HCT116 (cell line): ENCODE measurements around the gene NBAS. TPM values are rescaled to one million over a fixed set of nuclear protein-coding genes. Genes with fewer than 3 reads are reported as not detected.

Source experiments
- ATAC-seq: fragments of 200-7000 bp; cut with Tn5 transposase; 2 replicates; pipeline ENCODE4 v1.9.1; 2020; ENCODE audit warnings: mild to moderate bottlenecking, moderate library complexity
- BruUV-seq: library from RNA; stranded (reverse); fragments of 400-500 nt; replicated peaks from 2 replicates; lab custom pipeline; 2021; lab: Mats Ljungman, UMichigan
- CTCF ChIA-PET: fragments of 300-600 bp; sonication (Branson Sonifier 250); formaldehyde crosslinking; loops from one replicate; lab custom pipeline; 2021; ENCODE audit warnings: antibody characterized with exemption; lab: Charles Lee
- POLR2A ChIA-PET: fragments of 300-600, 350-600 bp; sonication (Branson Sonifier 250); formaldehyde crosslinking; loops from one replicate; lab custom pipeline; 2021; ENCODE audit warnings: antibody characterized with exemption; lab: Charles Lee
- RAD21 ChIA-PET, 2 experiments: fragments of 300-600 bp; sonication (Branson Sonifier 250); formaldehyde crosslinking; loops; one replicate each; lab custom pipeline; 2023; ENCODE audit warnings: low total read pairs in 2 of 2; ENCODE audit not compliant: uncharacterized antibody in 2 of 2, unreplicated experiment in 2 of 2, low non-redundant PET in 1 of 2; lab: Charles Lee
- DNase-seq: peaks from one replicate; pipeline ENCODE4 v3.0.0-alpha.2; 2010; ENCODE audit warnings: low read depth, low spot score
- H2AFZ ChIP-seq: fragments of 200-600 bp; shearing (Covaris generic), sonication (generic); 2 replicates; pipeline ENCODE4 v1.6.1; 2017; ENCODE audit warnings: low read depth, mixed run types, mixed read lengths, antibody characterized with exemption, low read length; ENCODE audit not compliant: poor library complexity, severe bottlenecking
- H3K27ac ChIP-seq: 2 replicates; pipeline ENCODE4 v1.5.1; 2012; ENCODE audit warnings: low read depth, low read length
- H3K27me3 ChIP-seq: fragments of 200-600 bp; sonication (generic); 2 replicates; pipeline ENCODE4 v1.6.1; 2016; ENCODE audit warnings: mixed run types, low read length, mixed read lengths; ENCODE audit not compliant: insufficient read depth
- H3K36me3 ChIP-seq, 2 experiments: fragments of 200-500 bp in 1 of 2; fragments of 200-600 bp in 1 of 2; sonication (Bioruptor generic) in 1 of 2; sonication (generic) in 1 of 2; 2 replicates each; pipeline versions ENCODE4 v1.5.1 to v1.6.1; 2014 to 2016; ENCODE audit warnings: low read length in 2 of 2, inconsistent platforms in 1 of 2, mixed read lengths in 1 of 2, mixed run types in 1 of 2; ENCODE audit not compliant: insufficient read depth in 2 of 2, control insufficient read depth in 1 of 2
- H3K4me1 ChIP-seq, 2 experiments: fragments of 200-600 bp in 1 of 2; sonication (generic) in 1 of 2; 2 replicates each; pipeline versions ENCODE4 v1.5.1 to v1.6.1; 2012 to 2017; ENCODE audit warnings: low read length in 2 of 2, inconsistent platforms in 1 of 2, mild to moderate bottlenecking in 1 of 2, mixed read lengths in 1 of 2, mixed run types in 1 of 2, moderate library complexity in 1 of 2; ENCODE audit not compliant: insufficient read depth in 2 of 2, control insufficient read depth in 1 of 2
- H3K4me2 ChIP-seq: fragments of 200-600 bp; sonication (generic); 2 replicates; pipeline ENCODE4 v1.6.1; 2017; ENCODE audit warnings: mixed run types, low read length, mixed read lengths
- H3K4me3 ChIP-seq, 2 experiments: fragments of 200-600 bp in 1 of 2; sonication (generic) in 1 of 2; replicated peaks in 1 of 2; 2 replicates each; pipeline ENCODE4 v1.5.1; 2011 to 2016; ENCODE audit warnings: low read length in 2 of 2, control low read depth in 1 of 2, low read depth in 1 of 2, mild to moderate bottlenecking in 1 of 2, mixed read lengths in 1 of 2, mixed run types in 1 of 2
- H3K79me2 ChIP-seq: fragments of 200-600 bp; sonication (generic); 2 replicates; pipeline ENCODE4 v1.6.1; 2017; ENCODE audit warnings: mild to moderate bottlenecking, mixed run types, low read length, moderate library complexity, mixed read lengths; ENCODE audit not compliant: insufficient read depth
- H3K9ac ChIP-seq: fragments of 200-600 bp; sonication (generic); 2 replicates; pipeline ENCODE4 v1.6.1; 2016; ENCODE audit warnings: low read length, mixed read lengths
- H3K9me2 ChIP-seq: fragments of 200-600 bp; sonication (generic), shearing (Covaris generic); 2 replicates; pipeline ENCODE4 v1.6.1; 2017; ENCODE audit warnings: mixed run types, mild to moderate bottlenecking, moderate library complexity; ENCODE audit not compliant: insufficient read depth
- H3K9me3 ChIP-seq, 2 experiments: fragments of 200-500 bp in 1 of 2; fragments of 200-600 bp in 1 of 2; sonication (Bioruptor generic) in 1 of 2; sonication (generic) in 1 of 2; 2 replicates each; pipeline ENCODE4 v1.6.1; 2014 to 2017; ENCODE audit warnings: low read length in 2 of 2, mixed read lengths in 2 of 2, inconsistent platforms in 1 of 2, low read depth in 1 of 2, mild to moderate bottlenecking in 1 of 2, mixed run types in 1 of 2, moderate library complexity in 1 of 2; ENCODE audit not compliant: control insufficient read depth in 1 of 2, insufficient read depth in 1 of 2
- H4K20me1 ChIP-seq: fragments of 200-600 bp; sonication (generic), shearing (Covaris generic); 2 replicates; pipeline ENCODE4 v1.6.1; 2017; ENCODE audit warnings: mixed run types, mild to moderate bottlenecking, moderate library complexity; ENCODE audit not compliant: insufficient read depth
- CBX3 ChIP-seq: IDR thresholded peaks from 2 replicates; pipeline ENCODE4 v1.6.1; 2012; ENCODE audit warnings: low read depth
- CEBPB ChIP-seq: IDR thresholded peaks from 2 replicates; pipeline ENCODE4 v1.6.1; 2012; ENCODE audit warnings: low read depth
- EGR1 ChIP-seq: IDR thresholded peaks from 2 replicates; pipeline ENCODE4 v1.6.1; 2012; ENCODE audit warnings: low read depth
- ELF1 ChIP-seq: IDR thresholded peaks from 2 replicates; pipeline ENCODE4 v1.6.1; 2012; ENCODE audit warnings: low read depth, borderline replicate concordance
- EZH2 ChIP-seq: fragments of 200-600 bp; sonication (generic); IDR thresholded peaks from 2 replicates; pipeline ENCODE4 v1.6.1; 2017; ENCODE audit warnings: antibody characterized with exemption, mixed run types
- FOSL1 ChIP-seq: IDR thresholded peaks from 2 replicates; pipeline ENCODE4 v1.6.1; 2012; ENCODE audit warnings: low read depth
- JUND ChIP-seq: IDR thresholded peaks from 2 replicates; pipeline ENCODE4 v1.6.1; 2012
- POLR2A ChIP-seq: IDR thresholded peaks from 2 replicates; pipeline ENCODE4 v1.7.0; 2011; ENCODE audit warnings: borderline replicate concordance; ENCODE audit not compliant: insufficient read depth, insufficient read length; ENCODE audit errors: extremely low read depth
- POLR2AphosphoS5 ChIP-seq: IDR thresholded peaks from 2 replicates; pipeline ENCODE4 v1.6.1; 2011; ENCODE audit warnings: mild to moderate bottlenecking, low read depth, low read length, moderate library complexity
- SP1 ChIP-seq: IDR thresholded peaks from 2 replicates; pipeline ENCODE4 v1.6.1; 2012; ENCODE audit warnings: low read depth
- SRF ChIP-seq: IDR thresholded peaks from 2 replicates; pipeline ENCODE4 v1.6.1; 2012; ENCODE audit warnings: low read depth
- TCF7L2 ChIP-seq: IDR thresholded peaks from 2 replicates; pipeline ENCODE4 v1.7.0; 2011; ENCODE audit warnings: borderline replicate concordance, inconsistent platforms; ENCODE audit not compliant: insufficient read depth, insufficient read length; ENCODE audit errors: extremely low read depth
- YY1 ChIP-seq: IDR thresholded peaks from 2 replicates; pipeline ENCODE4 v1.6.1; 2011; ENCODE audit warnings: low read length, low read depth, moderate library complexity, mild to moderate bottlenecking; ENCODE audit not compliant: insufficient replicate concordance; ENCODE audit errors: extremely low read depth
- ZFX ChIP-seq: fragments of 450-650 bp; IDR thresholded peaks from 2 replicates; pipeline ENCODE4 v1.6.1; 2017
- ZNF274 ChIP-seq: fragments of 200-500 bp; sonication (Bioruptor generic); IDR thresholded peaks from 2 replicates; pipeline ENCODE4 v1.6.1; 2014; ENCODE audit warnings: mild to moderate bottlenecking, low read depth, low read length, inconsistent platforms
- intact Hi-C: fragments of 100-400 bp; cut with micrococcal nuclease; formaldehyde crosslinking; loops from 2 replicates; pipeline ENCODE4 v1.10.0; 2022
- total RNA-seq: library from RNA; stranded (reverse); gene quantifications from one replicate; pipeline ENCODE4 v1.2.1, GENCODE V29; 2021; ENCODE audit not compliant: unreplicated experiment
- TF ChIP-seq, protein P1 (sequence below), 3 experiments: fragments of 200-600 bp in 1 of 3; sonication (generic) in 1 of 3; IDR thresholded peaks in 2 of 3; conservative IDR thresholded peaks in 1 of 3; 2 replicates each; pipeline ENCODE4 v1.5.1; 2012 to 2017; ENCODE audit warnings: low read depth in 2 of 3, low read length in 2 of 3, antibody characterized with exemption in 1 of 3, borderline replicate concordance in 1 of 3, control low read depth in 1 of 3, mild to moderate bottlenecking in 1 of 3, mixed read lengths in 1 of 3, mixed run types in 1 of 3, moderate library complexity in 1 of 3; ENCODE audit not compliant: insufficient read depth in 1 of 3
- TF ChIP-seq, protein P2 (sequence below): IDR thresholded peaks from 2 replicates; pipeline ENCODE4 v1.6.1; 2012
- TF ChIP-seq, protein P3 (sequence below): IDR thresholded peaks from 2 replicates; pipeline ENCODE4 v1.6.1; 2012

The NBAS gene
- total RNA-seq, 1 experiment from 2014 or later, result 32.8 TPM

DNA sequence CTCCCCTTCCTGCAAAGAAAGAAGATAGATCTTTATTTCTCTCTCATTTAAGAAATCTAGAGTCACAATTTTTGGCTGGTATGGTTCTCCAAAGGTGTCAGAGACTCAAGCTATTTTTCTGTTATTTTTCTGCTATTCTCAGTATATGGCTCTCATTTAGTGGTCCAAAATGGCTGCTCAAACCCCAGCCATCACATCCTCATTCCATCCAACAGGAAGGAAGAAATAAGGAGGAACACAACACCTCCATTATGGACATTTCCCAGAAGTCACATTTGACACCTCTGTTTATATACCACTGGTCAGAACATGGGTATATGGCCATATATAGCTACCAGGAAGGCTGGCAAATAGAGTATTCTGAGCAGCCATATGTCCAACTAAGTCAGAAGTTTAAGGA lies 23.2 kb upstream of the NBAS start:
- ChIA-PET RAD21 (no interaction called here), CTCF (interaction anchor here (0.8 kb wide), 1 partner anchor 424 kb away, joined by 3 read pairs; no protein-coding TSS in a partner anchor), POLR2A (no interaction called here)
- Histone ChIP-seq H3K9me3 (no peaks in the 10 kb centered on the region), H3K36me3 (no peaks in the 10 kb centered on the region), H3K4me2 (no peak overlapping the region), H4K20me1 (no peaks in the 10 kb centered on the region), H3K27me3 (no peaks in the 10 kb centered on the region), H3K9me2 (no peaks in the 10 kb centered on the region), H3K27ac (no peak overlapping the region), H3K4me3 (no peak overlapping the region), H3K79me2 (no peaks in the 10 kb centered on the region), H2AFZ (no peak overlapping the region), H3K4me1 (peaks cover 0 to 5% of the 10 kb centered on the region in 2 experiments; a peak in 1 of 4 replicates), H3K9ac (no peak overlapping the region)
- no TSS peak for BruUV-seq
- TF ChIP-seq TCF7L2 (no peak), FOSL1 (no peak), CBX3 (no peak), POLR2A (no peak), EGR1 (no peak), JUND (no peak)
- DNase-seq, result no peak
- intact Hi-C loops, result no loop called here
- no peak for ATAC-seq

DNA sequence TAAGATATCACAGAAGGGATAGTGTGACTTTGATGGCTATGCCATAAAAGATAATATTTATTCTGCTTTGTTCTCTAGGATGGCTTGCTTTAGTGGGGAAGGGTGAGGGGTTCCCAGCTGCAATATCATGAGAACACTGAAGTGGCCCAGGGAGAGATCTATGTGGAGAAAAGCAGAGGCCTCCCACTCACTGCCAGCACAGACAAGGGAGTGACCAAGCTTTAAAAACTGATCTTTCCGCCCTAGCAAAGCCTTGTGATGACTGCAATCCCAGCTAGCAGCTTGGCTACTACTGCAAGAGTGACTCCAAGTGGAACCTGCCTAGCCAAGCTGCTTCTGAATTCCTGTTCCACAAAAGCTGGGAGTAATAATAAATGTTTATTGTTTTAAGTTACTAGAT lies 22.7 kb upstream of the NBAS start:
- intact Hi-C loops, result no loop called here
- no peak overlapping the region for H3K4me3 ChIP-seq
- H3K9me2 ChIP-seq, result no peaks in the 10 kb centered on the region
- no peaks in the 10 kb centered on the region for H4K20me1 ChIP-seq
- peaks cover 0 to 5% of the 10 kb centered on the region in 2 experiments; a peak in 1 of 4 replicates for H3K4me1 ChIP-seq
- H3K27me3 ChIP-seq, result no peaks in the 10 kb centered on the region
- DNase-seq (no peak), ATAC-seq (no peak)
- RAD21 ChIA-PET, result no interaction called here
- POLR2A ChIA-PET, result no interaction called here
- CTCF ChIA-PET, result interaction anchor here (0.8 kb wide), 1 partner anchor 424 kb away, joined by 3 read pairs; no protein-coding TSS in a partner anchor
- no peak overlapping the region for H3K4me2 ChIP-seq
- H3K9ac ChIP-seq, result no peak overlapping the region
- no peaks in the 10 kb centered on the region for H3K9me3 ChIP-seq
- BruUV-seq, result no TSS peak
- no peaks in the 10 kb centered on the region for H3K36me3 ChIP-seq
- H3K27ac ChIP-seq, result no peak overlapping the region
- no peak overlapping the region for H2AFZ ChIP-seq
- no peaks in the 10 kb centered on the region for H3K79me2 ChIP-seq
- TF ChIP-seq FOSL1 (no peak), EGR1 (no peak), ZNF274 (no peak), EZH2 (no peak), CEBPB (no peak), YY1 (no peak), SRF (no peak), POLR2AphosphoS5 (no peak), SP1 (no peak), ZFX (no peak), CBX3 (no peak), JUND (no peak), ELF1 (no peak), TCF7L2 (no peak)
- TF ChIP-seq, protein P1, sequence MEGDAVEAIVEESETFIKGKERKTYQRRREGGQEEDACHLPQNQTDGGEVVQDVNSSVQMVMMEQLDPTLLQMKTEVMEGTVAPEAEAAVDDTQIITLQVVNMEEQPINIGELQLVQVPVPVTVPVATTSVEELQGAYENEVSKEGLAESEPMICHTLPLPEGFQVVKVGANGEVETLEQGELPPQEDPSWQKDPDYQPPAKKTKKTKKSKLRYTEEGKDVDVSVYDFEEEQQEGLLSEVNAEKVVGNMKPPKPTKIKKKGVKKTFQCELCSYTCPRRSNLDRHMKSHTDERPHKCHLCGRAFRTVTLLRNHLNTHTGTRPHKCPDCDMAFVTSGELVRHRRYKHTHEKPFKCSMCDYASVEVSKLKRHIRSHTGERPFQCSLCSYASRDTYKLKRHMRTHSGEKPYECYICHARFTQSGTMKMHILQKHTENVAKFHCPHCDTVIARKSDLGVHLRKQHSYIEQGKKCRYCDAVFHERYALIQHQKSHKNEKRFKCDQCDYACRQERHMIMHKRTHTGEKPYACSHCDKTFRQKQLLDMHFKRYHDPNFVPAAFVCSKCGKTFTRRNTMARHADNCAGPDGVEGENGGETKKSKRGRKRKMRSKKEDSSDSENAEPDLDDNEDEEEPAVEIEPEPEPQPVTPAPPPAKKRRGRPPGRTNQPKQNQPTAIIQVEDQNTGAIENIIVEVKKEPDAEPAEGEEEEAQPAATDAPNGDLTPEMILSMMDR (IDR thresholded peaks at IDR 0.05 in 2 of 3, conservative IDR thresholded peaks at IDR 0.05 in 1 of 3; ENCODE audit: borderline replicate concordance in 1 of 3, insufficient read depth in 1 of 3, low read depth in 2 of 3, low read length in 2 of 3), result no peak
- TF ChIP-seq, protein P2, sequence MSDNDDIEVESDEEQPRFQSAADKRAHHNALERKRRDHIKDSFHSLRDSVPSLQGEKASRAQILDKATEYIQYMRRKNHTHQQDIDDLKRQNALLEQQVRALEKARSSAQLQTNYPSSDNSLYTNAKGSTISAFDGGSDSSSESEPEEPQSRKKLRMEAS, result no peak
- TF ChIP-seq, protein P3, sequence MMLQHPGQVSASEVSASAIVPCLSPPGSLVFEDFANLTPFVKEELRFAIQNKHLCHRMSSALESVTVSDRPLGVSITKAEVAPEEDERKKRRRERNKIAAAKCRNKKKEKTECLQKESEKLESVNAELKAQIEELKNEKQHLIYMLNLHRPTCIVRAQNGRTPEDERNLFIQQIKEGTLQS, result no peak
